HL-60/S4 treated with retinoic acid at 250 ng/mL for 4 days and 3 days (cell line): ENCODE data around the gene SLC5A3.

Experiments
- in situ Hi-C: fragments of 300-500 bp; cut with MboI; formaldehyde crosslinking; loops from 2 replicates; pipeline ENCODE4 v1.7.0; 2022; ENCODE audit warnings: low sequenced_read_pairs

The SLC5A3 gene

GRCh38 chr21:34097442-34097841, 24.1 kb downstream of the SLC5A3 start:
- in situ Hi-C loops = no loop called here

- in situ Hi-C loops = no loop called here
Measured at GRCh38 chr21:34100337-34100736, 27.0 kb downstream of the SLC5A3 start.

GRCh38 chr21:34100790-34101189, 27.4 kb downstream of the SLC5A3 start:
- in situ Hi-C loops = no loop called here

- in situ Hi-C loops = no loop called here
Measured at GRCh38 chr21:34105947-34106541, 32.7 kb downstream of the SLC5A3 start.

GRCh38 chr21:34107606-34108005, 34.2 kb downstream of the SLC5A3 start:
- in situ Hi-C loops = no loop called here

GRCh38 chr21:34109075-34109474, 35.7 kb downstream of the SLC5A3 start:
- in situ Hi-C loops = no loop called here

GRCh38 chr21:34110594-34111202, 37.3 kb downstream of the SLC5A3 start:
- in situ Hi-C loops = no loop called here

- in situ Hi-C loops = no loop called here
Measured at GRCh38 chr21:34112316-34113033, 39.1 kb downstream of the SLC5A3 start.

GRCh38 chr21:34113842-34114241, 40.5 kb downstream of the SLC5A3 start:
- in situ Hi-C loops = no loop called here

GRCh38 chr21:34115160-34115559, 41.8 kb downstream of the SLC5A3 start:
- in situ Hi-C loops = no loop called here

- in situ Hi-C loops = no loop called here
Measured at GRCh38 chr21:34116569-34116968, 43.2 kb downstream of the SLC5A3 start.

GRCh38 chr21:34120867-34121266, 47.5 kb downstream of the SLC5A3 start:
- in situ Hi-C loops = no loop called here

GRCh38 chr21:34122047-34122446, 48.7 kb downstream of the SLC5A3 start:
- in situ Hi-C loops = no loop called here
